Uterus (tissue), 4 donors: Measurements from ENCODE around the gene SNX10. TPM values are rescaled to one million over a fixed set of nuclear protein-coding genes. Genes with fewer than 3 reads are reported as not detected.

ENCODE experiments used
- DNase-seq, 2 donors: peaks; one replicate each; pipeline ENCODE4 v3.0.0-alpha.2; 2019 to 2020
- H3K27ac ChIP-seq, 2 donors: fragments of 200-600 bp; sonication (generic); 1 replicate in 1 of 2; 2 replicates in 1 of 2; pipeline ENCODE4 v1.5.1; 2016 to 2018
- H3K27me3 ChIP-seq, 2 donors: fragments of 200-600 bp; sonication (generic); one replicate each; pipeline ENCODE4 v1.5.1; 2018 to 2019; ENCODE audit warnings: control low read depth in 1 of 2
- H3K36me3 ChIP-seq, 2 donors: fragments of 200-600 bp; sonication (generic); one replicate each; pipeline ENCODE4 v1.5.1; 2019; ENCODE audit warnings: control low read depth in 1 of 2
- H3K4me1 ChIP-seq, 2 donors: fragments of 200-600 bp; sonication (generic); one replicate each; pipeline ENCODE4 v1.5.1; 2018 to 2019; ENCODE audit warnings: control low read depth in 1 of 2
- H3K4me3 ChIP-seq, 2 donors: fragments of 200-600 bp; sonication (generic); 1 replicate in 1 of 2; 2 replicates in 1 of 2; pipeline ENCODE4 v1.5.1; 2018 to 2019; ENCODE audit warnings: mild to moderate bottlenecking in 1 of 2
- H3K9me3 ChIP-seq, 2 donors: fragments of 200-600 bp; sonication (generic); one replicate each; pipeline ENCODE4 v1.5.1; 2019; ENCODE audit warnings: control low read depth in 1 of 2
- CTCF ChIP-seq, 4 experiments: fragments of 200-600 bp in 2 of 4; fragments of 450-650 bp in 2 of 4; sonication (generic) in 2 of 4; IDR thresholded peaks; one replicate each; pipeline ENCODE4 v1.5.1; 2016 to 2019; ENCODE audit warnings: antibody characterized with exemption in 4 of 4, mild to moderate bottlenecking in 2 of 4, moderate library complexity in 1 of 4
- POLR2A ChIP-seq, 2 donors: fragments of 450-650 bp; IDR thresholded peaks; one replicate each; pipeline ENCODE4 v1.6.1; 2016; ENCODE audit warnings: antibody characterized with exemption in 2 of 2, mild to moderate bottlenecking in 1 of 2, moderate library complexity in 1 of 2
- intact Hi-C: fragments of 100-400 bp; cut with DNase I; formaldehyde crosslinking; loops from one replicate; pipeline ENCODE4 v1.15.1; 2023; ENCODE audit warnings: low total_unique reads
- total RNA-seq, 4 donors: library from RNA; depleted of rRNA in 3 of 4; stranded (reverse); fragments of >200 nt in 3 of 4; gene quantifications; one replicate each; pipeline versions ENCODE4 v1.1.0 to v1.2.4, GENCODE V29; 2014 to 2023
- donor health status: DM: yes; HTN: yes; CAD: no.

The SNX10 gene
- total RNA-seq, 4 donors from 2014 or later, result 7.7 to 16.8 (median 9.7) TPM

DNA sequence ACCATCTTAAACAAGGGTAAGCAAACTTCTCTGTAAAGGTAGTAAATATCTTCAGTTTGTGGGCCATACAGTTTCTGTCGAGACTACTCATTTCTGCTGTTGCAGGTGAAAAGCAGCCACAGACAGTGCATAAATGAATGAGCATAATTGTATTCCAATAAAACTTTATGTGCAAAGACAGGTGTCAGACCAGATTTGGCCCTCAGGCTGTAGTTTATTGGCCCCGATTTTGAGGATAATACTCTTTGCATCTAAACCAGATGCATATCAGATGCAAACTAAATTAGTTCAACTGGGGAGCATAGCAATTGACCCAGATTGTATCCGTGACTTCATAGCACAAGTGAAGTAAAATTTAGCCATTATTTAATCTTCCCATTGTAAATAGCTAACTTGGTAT, 70.0 kb downstream of the SNX10 start:
- no peak for DNase-seq
- Histone ChIP-seq H3K27me3 (no peaks in the 10 kb centered on the region), H3K9me3 (no peaks in the 10 kb centered on the region), H3K36me3 (no peaks in the 10 kb centered on the region), H3K27ac (no peak overlapping the region), H3K4me1 (no peaks in the 10 kb centered on the region), H3K4me3 (no peak overlapping the region)
- intact Hi-C loops, result loop anchor here (10.0 kb wide), 1 partner anchor 467 kb away; no protein-coding TSS in a partner anchor
- no peak for TF ChIP-seq CTCF (IDR thresholded peaks at IDR 0.05)
- TF ChIP-seq POLR2A (IDR thresholded peaks at IDR 0.05), result no peak

- Histone ChIP-seq H3K27ac (no peak overlapping the region), H3K4me1 (no peaks in the 10 kb centered on the region), H3K36me3 (no peaks in the 10 kb centered on the region), H3K9me3 (no peaks in the 10 kb centered on the region), H3K4me3 (no peak overlapping the region), H3K27me3 (no peaks in the 10 kb centered on the region)
- no peak for DNase-seq
- TF ChIP-seq CTCF (IDR thresholded peaks at IDR 0.05) (no peak), POLR2A (IDR thresholded peaks at IDR 0.05) (no peak)
- intact Hi-C loops, result loop anchor here (10.0 kb wide), 1 partner anchor 469 kb away; no protein-coding TSS in a partner anchor
Observed at GRCh38 chr7:26363465-26363864, 71.8 kb downstream of the SNX10 start.

GRCh38 chr7:26365077-26365900, 73.6 kb downstream of the SNX10 start:
- Histone ChIP-seq H3K27me3 (no peaks in the 10 kb centered on the region), H3K4me3 (no peak overlapping the region), H3K4me1 (no peaks in the 10 kb centered on the region), H3K36me3 (no peaks in the 10 kb centered on the region), H3K9me3 (no peaks in the 10 kb centered on the region), H3K27ac (no peak overlapping the region)
- TF ChIP-seq CTCF (IDR thresholded peaks at IDR 0.05) (peak; percentile 74 to 89 (median 83)), POLR2A (IDR thresholded peaks at IDR 0.05) (no peak)
- peak; percentile 44 to 55 for DNase-seq
- intact Hi-C loops, result loop anchor here (10.0 kb wide), 1 partner anchor 470 kb away; no protein-coding TSS in a partner anchor

- no peak overlapping the region for H3K4me3 ChIP-seq
- H3K27ac ChIP-seq, result no peak overlapping the region
- TF ChIP-seq POLR2A (IDR thresholded peaks at IDR 0.05) (no peak), CTCF (IDR thresholded peaks at IDR 0.05) (no peak)
- H3K9me3 ChIP-seq, result no peaks in the 10 kb centered on the region
- no peaks in the 10 kb centered on the region for H3K4me1 ChIP-seq
- no peaks in the 10 kb centered on the region for H3K27me3 ChIP-seq
- no peaks in the 10 kb centered on the region for H3K36me3 ChIP-seq
- intact Hi-C loops, result loop anchor here (10.0 kb wide), 1 partner anchor 471 kb away; no protein-coding TSS in a partner anchor
- no peak for DNase-seq
Observed at GRCh38 chr7:26365901-26366275, 74.2 kb downstream of the SNX10 start.

GRCh38 chr7:26367219-26367711, 75.6 kb downstream of the SNX10 start:
- DNase-seq, result no peak
- intact Hi-C loops, result loop anchor here (10.0 kb wide), 1 partner anchor 472 kb away; no protein-coding TSS in a partner anchor
- H3K27ac ChIP-seq, result no peak overlapping the region
- no peaks in the 10 kb centered on the region for H3K9me3 ChIP-seq
- no peaks in the 10 kb centered on the region for H3K4me1 ChIP-seq
- TF ChIP-seq CTCF (IDR thresholded peaks at IDR 0.05) (no peak), POLR2A (IDR thresholded peaks at IDR 0.05) (no peak)
- H3K4me3 ChIP-seq, result no peak overlapping the region
- H3K36me3 ChIP-seq, result no peaks in the 10 kb centered on the region
- peaks cover 0 to 8% of the 10 kb centered on the region in 2 donors for H3K27me3 ChIP-seq
